ENCODE results near the gene CDKN1C.
"Not testable (repeated sequence)": the region's sequence is repeated elsewhere in the genome, so short reads cannot be mapped to it uniquely, and the experiment has no call there.

The CDKN1C gene

DNA sequence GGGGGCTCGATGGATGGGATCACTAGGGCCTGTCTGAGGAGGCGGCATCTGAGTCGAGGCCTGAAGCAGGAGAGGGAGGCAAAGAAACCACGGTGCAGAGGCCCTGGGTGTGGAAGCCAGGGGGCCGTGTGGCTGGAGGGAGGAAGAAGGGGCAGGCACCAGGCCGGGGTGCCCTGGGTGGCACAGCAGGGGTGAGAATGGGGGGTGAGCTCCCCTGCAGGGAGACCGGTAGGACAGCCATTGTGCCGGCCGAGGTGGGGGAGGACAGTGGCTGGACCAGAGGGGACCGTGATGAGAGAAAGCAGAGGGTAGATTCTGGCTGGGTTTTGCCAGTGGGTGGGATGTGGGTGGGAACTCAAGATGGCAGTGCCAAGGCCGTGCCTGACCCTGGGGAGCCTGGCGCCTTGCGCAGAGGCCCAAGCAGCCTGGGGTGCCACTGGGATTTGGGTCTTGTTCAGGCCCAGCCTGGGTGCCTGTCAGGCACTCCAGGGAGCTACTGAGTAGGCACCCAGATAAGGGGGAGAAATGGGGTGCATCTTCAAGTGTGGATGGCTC, 24.9 kb upstream of the CDKN1C start:
- DNase-seq: no peak

DNA sequence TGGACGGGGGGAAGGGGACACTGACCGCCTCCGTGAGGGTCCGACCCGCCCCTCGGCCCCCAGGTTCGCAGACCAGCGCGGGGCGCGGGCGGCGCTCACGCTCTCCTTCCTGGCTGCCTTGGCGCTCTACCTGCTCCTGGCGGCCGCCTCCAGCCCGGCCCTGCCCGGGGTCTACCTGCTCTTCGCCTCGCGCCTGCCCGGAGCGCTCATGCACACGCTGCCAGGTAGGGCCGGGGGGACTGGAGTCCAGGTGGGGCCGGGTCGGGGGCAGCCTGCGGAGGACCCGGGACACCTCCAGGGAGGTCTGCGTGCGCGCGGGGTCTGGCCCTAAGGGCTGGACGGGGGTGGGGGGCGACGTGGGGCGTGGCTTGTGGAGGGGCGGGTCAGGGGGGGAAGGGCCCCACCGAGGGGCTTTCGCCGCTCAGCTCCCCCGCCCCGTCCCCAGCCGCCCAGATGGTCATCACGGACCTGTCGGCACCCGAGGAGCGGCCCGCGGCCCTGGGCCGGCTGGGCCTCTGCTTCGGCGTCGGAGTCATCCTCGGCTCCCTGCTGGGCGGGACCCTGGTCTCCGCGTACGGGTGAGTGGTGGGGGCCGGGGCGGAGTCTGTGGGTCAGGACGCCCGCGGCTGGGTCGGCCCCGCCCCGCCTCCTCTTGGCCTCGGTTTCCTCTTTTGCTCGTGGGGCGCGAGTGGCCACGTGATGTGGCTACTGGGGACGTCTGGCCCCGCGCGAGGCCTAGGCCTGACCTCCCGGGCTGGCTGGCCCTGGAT, 23.7 kb upstream of the CDKN1C start:
- peak; percentile 30 for DNase-seq

DNA sequence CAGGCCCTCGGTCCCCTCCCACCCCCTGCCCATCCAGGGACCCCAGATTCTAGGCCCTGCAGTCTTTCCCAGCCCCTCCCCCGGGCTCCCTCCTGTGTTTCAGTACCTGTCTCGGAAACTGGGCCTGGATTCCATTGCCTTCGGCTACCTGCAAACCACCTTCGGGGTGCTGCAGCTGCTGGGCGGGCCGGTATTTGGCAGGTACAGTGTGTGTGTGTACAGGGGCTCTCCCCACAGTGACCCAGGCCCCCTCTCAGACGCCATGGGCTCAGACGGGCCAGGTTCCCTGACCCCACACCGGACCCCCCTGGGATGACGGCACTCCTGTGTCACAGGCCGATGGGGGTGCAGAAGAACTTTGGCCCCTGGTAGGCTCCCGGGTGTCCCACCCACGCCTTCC, 22.6 kb upstream of the CDKN1C start:
- no peak for DNase-seq

DNA sequence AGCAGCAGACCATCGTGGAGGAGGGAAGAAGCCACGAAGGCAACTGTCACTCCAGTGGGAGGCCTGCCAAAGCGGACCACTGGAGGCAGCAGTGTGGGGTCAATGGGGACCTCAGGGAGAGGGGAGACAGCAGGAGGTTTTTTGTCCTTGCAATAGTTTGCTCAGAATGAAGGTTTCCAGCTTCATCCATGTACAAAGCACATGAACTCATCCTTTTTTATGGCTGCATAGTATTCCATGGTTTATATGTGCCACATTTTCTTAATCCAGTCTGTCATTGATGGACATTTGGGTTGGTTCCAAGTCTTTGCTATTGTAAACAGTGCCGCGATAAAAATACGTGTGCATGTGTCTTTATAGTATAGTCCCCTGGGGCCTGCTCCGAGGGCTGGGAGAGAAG, 19.7 kb upstream of the CDKN1C start:
- DNase-seq: not testable (repeated sequence)

DNA sequence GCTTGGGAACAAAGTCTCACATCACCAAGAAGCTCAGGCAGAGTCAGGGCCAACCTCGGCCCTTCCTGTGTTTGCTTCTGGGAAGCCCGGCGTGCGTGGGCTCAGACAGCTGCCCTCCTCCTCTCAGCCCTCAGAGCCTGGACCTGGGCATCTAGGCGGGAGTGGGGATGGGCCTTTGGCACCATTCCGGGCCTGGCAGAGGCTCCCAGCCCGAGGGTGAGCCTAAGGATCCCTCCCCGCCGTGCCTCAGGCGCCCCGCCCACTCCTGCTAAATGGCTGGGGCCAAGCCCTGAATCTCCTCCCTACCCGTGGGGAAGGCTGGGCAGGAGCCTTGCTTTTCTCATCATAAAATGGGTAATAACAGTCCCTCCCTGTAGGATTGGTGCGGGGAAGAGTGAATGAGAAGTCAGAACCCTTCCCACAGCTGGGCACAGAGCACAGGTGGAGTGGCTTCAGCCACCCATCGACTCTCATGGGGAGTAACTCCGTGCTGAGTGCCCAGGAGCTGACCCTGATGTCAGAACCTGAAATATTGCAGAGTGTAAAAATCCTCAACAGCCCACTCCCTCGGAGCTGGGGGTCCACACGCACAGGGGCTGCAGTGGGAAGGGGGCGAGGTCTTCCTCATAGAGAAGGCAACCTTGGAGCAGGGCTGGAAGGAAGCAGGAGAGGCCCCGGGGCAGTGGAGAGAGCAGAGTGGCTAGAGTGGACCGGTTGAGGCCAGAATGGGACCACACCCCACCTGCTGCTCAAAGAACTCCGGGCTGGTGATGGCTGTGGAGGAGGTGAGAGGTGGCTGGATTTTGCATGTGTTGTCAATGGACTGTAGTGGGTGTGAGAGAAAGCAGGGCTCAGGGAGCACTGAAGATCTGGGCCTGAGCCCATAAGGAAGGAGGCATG, 18.8 kb upstream of the CDKN1C start:
- no peak for DNase-seq

DNA sequence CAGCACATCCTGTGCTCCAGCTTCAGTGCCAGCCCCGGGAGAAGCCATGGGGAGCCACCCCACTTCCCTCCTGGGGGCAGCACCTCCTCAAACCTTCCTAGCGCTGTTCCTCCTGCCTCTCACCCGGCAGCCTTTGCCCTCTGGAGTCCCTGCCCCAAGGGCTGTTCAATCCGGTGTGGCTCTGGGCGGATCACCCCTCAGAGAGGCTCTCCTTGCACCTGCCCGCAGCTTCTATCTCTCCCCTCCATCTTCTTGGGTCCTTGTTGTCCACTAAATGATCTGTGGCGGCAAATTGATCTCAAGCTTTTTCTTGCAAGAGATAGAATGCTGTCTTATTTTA, 18.1 kb upstream of the CDKN1C start:
- no peak for DNase-seq

DNA sequence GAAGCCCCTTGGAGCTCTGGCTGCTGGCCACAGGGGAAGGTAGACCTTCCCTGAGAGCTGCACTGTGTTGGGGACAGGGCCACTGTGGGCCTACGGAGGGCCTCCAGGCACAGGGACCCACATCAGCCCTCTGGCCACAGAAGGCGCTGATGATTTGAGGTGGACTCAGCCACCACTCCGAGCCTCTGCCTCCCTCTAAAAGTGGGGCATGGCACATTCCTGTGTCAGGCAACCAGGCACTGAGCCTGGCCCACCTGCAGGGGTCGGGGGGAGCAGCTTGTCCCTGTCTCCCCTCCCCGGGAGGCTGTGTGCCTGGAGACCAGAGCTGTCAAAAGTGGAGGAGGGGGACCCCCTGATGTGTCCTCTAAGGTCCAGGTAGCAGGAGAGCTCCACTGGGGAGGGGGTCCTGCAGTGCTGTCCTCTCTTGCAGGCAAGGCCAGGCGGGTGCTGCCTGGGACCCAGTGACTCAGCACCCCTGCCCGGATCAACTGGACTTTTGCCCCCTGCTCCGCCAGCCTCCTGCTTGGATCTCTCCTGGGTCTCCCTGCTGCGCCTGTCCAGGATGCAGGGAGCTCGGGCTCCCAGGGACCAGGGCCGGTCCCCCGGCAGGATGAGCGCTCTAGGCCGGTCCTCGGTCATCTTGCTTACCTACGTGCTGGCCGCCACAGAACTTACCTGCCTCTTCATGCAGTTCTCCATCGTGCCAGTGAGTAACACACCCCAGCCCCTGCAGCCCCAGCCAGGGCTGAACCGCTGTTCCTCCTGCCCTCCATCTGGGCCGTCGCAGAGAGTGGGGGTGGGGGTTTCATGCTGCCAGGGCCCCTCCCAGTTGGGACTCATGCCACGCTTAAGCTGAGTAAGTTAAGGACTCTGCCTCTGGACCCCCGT, 17.5 kb upstream of the CDKN1C start:
- DNase-seq: peak; percentile 41

DNA sequence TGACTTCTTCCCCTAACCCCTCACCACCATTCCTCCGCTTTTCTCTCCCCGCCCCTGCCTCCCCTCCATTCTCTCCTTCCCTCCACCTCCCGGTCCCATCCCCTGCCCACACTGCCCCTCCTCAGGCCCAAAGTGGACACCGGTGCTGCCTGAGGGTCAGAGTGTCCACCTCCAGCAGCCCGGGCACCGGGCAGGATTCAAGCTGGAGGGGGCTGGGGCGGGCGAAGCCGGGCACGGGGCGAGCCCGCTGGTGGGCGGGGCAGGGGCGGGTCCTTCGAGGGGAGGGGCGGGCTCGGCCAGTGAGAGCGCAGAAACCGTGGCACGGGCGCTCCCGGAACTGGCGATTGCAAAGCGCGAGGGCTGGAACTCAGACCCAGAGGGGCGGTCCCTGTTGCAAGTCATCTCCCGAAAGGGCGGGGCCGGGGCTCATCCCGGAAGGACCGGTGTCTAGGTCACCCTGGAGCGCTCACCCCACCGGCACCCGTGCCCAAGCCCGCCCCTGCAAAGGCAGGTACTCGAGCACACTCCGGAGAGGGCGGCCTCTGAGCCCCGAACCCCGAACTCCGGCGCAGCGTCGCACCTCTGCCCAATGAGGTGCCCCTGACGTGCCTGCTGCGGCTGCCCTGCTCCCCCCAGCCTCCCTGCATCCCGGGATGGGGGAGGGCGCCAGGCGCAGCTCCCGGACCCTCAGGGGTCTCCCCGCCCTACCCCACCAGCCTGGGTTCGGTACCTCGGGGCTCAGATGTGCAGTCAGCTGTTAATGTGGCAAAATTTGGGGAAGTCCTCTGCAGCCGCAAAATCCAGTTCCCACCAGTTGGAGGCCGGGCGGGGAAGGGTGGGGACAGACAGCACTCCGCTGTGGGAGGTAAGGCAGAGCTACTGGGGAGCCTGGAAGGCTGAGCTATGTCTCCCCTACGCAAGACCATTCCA, 16.5 kb upstream of the CDKN1C start:
- DNase-seq: peak; percentile 62

DNA sequence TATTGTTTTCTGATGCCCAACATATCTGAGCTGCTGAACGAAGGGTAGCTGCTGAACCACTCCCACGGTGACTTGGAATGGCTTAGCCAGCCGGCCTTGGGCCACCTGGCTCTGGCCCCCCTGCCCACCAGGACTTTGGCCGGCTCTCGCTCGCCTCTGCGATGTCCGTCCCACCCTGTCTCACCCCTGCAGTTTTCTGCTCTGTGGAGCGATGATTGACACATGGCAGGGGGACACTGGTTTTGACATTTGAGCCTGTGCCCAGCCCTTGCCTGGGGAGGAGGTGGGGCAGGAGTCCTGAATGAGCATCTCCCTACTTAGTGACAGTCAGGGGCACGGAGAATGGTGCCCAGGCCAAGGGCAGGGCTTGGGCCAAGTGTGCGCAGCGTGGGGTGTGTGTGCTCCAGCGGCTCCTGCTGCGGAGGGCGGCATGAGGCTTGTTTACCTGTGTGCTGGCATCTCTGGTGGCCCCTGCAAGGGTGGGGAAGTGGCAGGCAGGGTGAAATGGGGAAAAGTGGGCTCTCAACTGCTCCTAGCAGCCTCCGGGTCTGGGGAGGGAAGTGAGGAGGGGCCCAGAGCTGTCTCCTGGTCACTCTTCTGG, 15.7 kb upstream of the CDKN1C start:
- DNase-seq: peak; percentile 40

DNA sequence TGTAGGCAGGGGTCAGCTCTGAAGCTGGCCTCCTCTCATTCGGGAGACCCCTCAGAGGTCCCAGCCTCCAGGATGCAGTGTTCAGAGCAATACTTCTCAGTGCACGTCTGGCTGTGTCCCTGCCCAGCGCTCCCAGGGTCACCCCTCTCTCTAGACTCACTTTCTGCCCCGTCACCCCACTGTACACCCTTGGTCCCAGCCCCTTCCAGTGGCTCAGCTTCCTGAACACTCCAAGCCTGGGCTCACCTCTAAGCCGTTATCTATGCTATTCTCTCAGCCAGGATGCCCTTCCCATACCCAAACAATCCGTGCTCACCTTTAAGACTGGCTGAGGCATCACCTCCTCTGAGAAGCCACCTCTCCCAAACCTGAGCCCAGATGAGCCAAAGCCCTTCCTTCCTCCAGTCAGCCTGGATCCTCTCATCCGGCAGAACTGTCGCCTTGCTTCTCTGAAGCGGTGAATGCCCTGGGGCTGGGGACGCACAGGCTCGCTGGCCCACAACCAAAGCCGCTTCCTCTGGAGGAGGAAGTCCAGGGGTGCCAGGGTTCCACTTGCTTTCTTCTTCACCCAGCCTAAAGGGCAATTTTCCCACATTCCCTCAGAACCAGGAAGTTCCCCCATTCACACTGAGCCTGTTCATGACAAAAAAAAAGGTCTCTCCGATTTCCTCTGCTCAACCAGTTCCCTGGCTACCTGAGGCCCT, 13.7 kb upstream of the CDKN1C start:
- peak; percentile 30 for DNase-seq

DNA sequence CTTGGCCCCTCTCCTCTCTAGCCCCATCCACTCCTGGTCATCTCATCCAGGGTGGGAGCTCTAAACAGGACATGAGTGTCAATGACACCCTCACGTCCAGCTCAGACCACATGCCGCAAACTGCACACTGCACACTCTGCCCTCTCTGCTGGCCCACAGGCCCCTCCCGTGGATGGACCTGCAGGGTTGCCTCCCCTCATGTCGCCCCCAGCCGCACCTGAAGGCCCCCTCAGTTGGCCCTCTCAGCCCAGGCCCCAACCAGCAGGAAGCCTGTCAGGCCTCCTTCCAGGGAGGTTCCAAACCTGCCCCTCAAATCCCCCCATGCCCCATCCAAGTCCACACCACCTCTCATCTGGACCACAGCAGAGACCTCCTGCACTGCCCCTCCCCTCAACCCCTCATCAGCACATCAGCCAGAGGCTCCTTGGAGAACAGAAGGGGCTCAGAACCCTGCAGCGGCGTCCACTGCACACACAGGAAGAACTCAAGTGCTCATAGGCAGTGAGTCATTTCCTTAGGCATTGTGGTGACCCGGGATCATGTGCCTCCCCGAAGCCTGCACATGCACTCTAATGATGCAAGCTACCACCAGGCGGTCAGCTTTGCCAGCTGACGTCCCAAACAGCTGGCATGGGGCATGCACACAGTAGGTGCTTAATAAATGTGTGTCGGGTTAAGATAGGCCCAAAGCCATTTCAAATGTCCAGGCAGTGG, 12.9 kb upstream of the CDKN1C start:
- DNase-seq: no peak

DNA sequence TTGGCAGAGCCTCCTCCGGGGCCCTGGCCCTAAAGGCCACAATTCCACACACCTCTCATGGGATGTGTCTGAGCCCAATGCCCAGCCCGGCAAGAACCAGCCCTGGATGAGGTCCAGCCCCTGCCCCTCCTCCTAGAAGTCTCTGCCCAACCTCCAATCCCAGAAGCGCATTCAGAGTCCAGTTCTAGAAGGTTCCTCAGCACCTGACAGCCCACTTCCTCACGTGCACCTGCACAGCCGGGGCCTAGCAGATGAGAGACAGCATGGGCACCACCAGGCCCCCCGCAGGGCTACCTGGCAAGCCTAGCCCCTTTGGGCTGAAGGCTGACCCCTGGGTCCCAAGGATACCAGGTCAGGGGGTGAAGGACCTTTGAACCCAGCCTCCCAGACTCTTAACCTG, 11.5 kb upstream of the CDKN1C start:
- DNase-seq: no peak

DNA sequence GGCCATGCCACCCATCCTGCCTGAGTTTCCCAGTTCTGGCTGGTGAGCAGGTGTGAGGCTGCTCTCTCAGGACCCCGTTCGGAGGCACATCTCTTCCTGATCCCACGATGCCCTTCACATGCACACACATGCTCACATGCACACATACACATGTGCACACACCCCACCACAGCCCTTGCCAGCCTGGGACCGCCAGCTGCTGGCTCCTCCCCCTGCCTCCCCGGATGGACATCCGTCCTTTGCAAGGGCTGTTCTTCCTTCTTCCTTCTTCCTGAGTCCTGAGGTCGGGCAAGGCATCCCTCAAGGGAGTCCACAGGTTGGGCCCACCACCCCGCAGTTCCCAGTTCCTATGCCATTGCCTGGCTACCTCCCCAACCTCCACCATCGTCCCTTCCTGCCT, 10.5 kb upstream of the CDKN1C start:
- DNase-seq: no peak

DNA sequence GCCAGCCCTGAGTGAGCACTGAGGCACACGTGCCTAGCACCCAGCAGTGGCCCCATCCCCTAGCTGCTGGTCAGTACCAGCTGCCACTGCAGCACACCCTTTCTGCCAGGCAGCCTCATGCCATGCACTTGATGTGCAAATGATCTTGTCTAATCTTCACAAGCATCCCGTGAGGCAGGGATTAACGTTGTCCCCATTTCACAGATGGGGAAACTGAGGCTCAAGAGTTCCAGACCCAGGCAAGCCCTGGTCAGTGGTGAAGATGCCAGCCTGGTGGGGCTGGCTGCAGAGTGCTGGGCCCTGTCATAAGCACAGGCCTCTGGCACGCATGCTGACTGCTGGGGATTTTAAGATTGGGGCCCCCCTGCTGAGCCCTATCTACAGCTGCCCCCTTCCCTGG, 8.4 kb upstream of the CDKN1C start:
- DNase-seq: no peak

DNA sequence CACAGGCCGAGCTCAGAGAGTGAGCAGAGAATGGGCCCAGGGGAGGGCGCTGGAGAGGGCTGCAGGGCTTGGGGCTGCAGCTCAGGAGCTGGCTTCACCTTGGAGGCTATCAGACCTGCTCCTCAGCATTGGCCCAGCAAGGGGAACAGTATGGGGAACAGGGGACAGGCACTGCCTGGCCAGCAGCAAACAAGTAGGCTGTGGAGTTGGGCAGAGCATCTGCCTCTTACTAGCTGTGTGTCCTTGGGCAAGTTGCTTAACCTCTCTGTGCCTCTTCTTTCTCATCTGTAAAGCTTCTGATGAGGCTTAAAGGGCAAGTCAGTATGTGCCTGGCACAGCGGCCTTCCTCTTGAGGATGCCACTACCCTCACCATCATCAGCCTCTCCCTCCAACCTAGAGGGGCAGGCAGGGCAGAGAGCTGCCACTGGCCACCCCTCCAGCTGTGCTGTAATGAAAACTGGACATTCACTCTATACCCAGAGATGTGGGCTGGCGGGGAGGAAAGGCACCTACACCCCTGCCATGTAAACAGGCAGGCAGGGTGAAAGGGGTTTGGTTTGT, 7.5 kb upstream of the CDKN1C start:
- DNase-seq: no peak

DNA sequence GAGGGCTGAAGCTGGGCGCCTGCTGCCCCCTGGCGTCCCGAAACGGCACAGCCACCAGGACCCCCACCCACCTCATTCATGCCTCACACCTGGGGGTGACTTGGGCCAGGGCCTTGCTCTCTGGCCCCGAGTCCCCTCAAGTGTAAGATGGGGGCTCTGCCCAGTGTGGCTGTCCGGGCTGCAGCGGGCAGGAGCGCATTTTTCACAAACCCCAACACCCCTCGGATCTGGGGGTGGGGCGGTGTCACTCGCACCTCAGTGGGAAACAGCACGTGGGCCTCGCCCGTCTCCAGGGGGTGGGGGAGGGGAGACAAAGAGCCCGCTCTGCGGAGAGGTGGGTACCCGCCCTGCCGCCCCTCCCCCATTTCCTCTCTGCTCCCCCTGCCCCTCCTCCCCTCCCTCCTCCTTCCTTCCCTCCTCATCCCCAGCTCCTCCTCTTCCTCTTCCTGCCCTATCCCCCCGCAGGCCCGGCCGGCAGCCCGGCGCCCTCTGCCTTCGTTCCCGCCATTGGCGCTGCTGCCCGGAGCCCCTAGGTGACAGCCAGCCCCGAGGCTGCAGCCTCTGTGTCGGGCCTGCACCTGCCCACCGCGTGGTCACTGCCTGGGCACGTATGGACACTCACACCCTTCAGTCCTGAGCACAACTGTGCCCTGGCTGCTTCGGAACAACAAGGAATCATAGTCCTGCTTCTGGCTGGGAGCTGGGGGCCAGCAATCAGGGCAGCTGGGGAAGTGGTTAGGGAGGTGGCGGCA, 6.8 kb upstream of the CDKN1C start:
- DNase-seq: peak; percentile 90

DNA sequence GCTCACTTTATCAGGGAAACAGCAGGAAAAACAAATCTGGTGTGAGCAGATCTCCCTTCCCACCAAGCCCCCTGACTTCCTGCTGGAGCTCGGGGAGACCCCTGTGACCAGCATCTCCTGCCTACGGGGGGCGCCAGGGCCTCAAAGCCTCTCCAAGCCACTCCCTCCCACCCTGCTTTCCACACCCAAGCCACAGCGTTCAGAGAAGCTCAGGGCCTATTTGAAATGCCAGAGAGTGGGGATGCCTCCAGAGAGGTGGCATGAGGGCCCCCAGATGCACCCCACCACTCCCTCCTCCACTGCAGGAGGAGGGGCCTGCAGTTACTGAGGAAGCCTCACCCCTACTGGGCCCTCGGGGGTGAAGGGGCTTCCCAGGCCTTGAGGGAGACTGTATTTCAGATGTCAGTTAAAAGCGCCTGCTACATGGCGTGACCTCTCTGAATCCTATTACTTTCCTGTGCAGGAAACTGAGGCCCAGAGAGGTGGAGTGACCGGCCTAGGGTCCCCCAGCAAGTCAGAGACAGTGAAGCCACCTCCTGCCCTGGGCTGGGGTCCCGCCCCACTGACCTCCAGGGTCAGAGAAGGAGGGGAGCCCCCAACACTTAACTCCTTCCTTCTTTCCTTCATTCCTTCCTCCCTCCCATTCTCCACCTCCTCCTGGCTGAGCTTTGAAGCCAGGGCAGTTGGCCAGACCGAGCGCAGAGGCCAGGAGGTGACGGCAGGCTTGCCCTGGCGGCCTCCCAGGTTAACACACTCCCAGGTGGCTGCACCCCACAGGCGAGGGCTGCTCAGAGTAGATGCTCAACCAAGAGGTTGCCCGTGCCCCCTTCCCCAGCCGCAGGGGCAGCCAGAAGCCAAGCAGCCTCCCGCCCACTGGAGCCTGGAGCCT, 6.0 kb upstream of the CDKN1C start:
- peak; percentile 56 for DNase-seq
